Suppressor macrophage treated with lipopolysaccharide for 4 hours (primary cell): ENCODE results near the gene NDOR1.
"Not testable (repeated sequence)": the region's sequence is repeated elsewhere in the genome, so short reads cannot be mapped to it uniquely, and the experiment has no call there.

Source experiments
- DNase-seq: peaks from one replicate; pipeline ENCODE4 v3.0.0-alpha.2; 2020

Gene NDOR1

GRCh38 chr9:137245450-137246421, 40.2 kb downstream of the NDOR1 start:
- no peak for DNase-seq

- DNase-seq, result no peak
Observed at GRCh38 chr9:137247135-137247915, 41.8 kb downstream of the NDOR1 start.

GRCh38 chr9:137247916-137248175, 42.3 kb downstream of the NDOR1 start:
- no peak for DNase-seq

GRCh38 chr9:137250329-137251193, 45.1 kb downstream of the NDOR1 start:
- DNase-seq, result no peak

DNA sequence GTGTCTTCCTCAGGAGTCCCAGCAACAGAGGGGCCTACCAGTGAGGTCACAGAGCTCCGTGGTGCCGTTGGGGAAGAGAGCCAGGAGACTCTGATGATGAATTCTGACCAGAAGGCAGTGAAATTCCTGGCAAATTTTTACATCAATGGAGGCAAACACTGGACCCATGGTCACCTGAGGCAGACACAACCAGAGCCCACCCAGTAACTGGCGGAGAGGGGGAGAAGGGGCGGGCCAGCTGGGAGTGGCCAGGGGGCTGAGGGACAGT, 45.6 kb downstream of the NDOR1 start, which contains the start of gene STPG3:
TSS of gene STPG3 (plus strand) at position 93 of the 268 bp plus-strand sequence. CDS start at position 94, 1 bp downstream.
- DNase-seq, result no peak

GRCh38 chr9:137251490-137252268, 46.2 kb downstream of the NDOR1 start:
- DNase-seq, result no peak

GRCh38 chr9:137252555-137253506, 47.3 kb downstream of the NDOR1 start:
- DNase-seq, result no peak

DNA sequence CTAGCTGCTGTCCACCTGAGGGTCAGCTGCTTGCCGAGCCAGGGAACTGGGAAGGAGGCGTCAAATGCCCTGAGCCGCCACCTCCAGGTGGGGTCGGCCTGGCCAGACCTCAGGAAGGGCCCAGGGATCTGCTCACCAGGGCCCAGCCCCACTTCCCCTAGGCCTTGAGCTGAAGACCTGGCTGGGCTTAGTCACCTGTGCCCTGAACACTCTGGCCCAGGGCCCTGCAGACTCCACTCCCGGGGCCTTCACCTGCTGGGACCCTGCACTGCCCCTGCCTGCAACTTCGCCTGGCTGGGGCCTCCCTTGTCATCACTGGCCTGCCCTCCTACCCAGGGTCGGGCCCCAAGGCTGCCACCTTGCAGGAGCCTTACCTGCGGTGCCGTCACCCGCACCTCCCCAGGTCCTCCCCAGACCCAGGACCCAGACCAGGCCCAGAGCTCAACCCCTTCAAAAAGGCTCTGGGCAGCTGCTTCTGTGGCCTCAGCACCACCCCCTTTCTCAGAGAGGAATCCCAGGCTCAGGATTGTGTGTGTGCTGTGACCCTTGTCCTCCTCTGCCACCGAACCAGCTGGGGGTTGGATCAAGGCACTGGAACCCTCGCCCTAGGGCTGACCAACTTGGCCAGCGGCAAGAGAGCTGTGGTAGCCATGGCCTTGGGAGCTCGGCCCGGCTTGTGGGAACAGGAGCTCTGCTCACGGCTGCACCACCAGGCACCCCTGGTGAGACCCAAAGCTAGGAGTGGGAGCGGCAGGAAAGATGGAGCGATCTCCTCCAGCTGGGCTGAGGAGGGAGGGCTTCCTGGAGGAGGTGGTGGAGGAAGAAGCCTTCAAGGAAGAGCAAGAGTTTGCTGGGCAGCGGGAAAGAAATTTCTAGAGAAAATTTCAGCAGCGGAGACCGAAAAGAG, 48.5 kb downstream of the NDOR1 start:
- no peak for DNase-seq

DNA sequence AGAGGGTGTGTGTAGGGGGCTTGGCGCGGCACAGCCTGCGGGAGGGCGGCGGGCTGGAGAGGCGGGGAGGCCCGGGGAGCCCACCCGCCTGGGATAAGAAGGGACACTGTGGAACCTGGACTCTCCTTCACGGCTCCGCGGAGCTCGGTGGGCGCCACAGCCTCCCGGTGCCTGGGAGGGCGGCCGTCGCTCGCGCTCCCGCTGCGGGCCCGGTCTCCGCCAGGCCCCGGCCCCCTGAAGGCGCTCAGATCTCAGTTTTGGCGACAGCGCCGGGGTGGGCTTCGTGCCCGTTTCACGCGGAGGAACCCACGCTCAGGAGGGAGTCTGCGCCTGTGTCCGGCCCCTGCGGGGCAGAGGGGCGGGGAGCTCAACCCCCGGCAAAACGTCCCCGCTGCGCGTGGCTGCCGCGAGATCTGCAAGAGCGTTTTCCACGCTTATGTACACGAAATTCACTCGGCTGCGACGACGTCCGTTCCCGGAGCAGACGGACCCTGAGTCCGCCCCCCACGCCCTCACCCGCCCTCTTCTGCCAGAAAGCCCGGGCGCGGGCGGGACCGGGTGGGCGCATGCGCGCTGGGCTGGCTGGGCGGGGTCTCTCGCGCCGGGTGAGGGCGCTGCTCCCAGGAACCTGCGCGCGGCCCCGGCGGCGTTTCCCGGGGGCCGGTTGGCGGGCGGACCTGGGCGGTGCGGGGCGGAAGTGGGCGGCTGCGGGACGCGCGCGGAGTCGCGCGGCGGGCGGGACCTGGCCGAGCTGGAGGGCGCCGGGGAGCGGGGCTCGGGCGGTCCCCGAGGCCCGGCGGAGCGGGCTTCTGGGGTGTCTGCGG, 49.3 kb downstream of the NDOR1 start, which contains the start of gene NELFB:
TSS of gene NELFB (plus strand) at position 704 of the 824 bp plus-strand sequence.
- peak; percentile 95 for DNase-seq

DNA sequence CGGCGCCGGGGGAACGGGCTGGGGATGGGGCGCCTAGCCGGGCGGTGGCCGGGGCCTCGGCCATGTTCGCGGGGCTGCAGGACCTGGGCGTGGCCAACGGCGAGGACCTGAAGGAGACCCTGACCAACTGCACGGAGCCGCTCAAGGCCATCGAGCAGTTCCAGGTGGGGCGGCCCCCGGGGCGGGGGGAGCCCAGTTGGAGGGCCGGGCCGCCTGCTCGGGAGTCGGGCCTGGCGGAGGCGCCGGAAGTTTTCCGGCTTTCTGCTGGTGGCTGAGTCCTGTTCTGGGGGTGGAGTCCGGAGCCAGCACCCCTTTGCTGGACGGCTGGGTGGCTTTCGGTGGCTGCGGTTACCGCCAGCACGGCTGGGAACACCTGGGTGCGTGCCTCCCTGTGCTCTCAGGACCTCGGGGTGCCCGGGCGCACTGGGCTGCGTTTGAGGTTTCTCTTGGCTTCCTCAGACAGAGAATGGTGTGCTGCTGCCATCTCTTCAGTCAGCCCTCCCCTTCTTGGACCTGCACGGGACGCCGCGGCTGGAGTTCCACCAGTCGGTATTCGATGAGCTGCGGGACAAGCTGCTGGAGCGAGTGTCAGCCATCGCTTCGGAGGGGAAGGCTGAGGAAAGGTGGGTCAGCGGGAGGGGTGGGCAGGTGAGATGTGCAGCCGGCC, 50.1 kb downstream of the NDOR1 start:
- DNase-seq, result no peak

DNA sequence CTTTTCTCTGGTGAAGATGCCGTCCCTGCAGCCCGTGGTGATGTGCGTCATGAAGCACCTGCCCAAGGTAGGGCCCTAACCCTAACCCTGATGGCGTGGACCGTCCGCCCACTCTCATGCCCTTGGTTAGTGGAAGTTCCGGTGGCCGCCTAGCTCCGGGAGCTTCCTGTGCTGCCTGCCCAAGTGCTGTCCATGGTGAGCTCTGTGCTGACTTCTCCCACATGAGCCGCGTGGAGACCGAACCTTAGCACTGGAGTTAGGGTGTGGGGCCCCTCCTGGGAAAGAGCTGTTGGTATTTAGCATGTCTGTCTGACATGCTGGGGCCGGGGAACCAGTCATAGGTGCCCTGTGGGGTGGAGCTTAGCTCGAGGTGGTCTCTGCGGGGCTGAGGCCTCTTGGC, 50.9 kb downstream of the NDOR1 start:
- no peak for DNase-seq

GRCh38 chr9:137256856-137257255, 51.4 kb downstream of the NDOR1 start:
- DNase-seq, result no peak

- DNase-seq, result not testable (repeated sequence)
Observed at GRCh38 chr9:137262173-137262908, 56.8 kb downstream of the NDOR1 start.

DNA sequence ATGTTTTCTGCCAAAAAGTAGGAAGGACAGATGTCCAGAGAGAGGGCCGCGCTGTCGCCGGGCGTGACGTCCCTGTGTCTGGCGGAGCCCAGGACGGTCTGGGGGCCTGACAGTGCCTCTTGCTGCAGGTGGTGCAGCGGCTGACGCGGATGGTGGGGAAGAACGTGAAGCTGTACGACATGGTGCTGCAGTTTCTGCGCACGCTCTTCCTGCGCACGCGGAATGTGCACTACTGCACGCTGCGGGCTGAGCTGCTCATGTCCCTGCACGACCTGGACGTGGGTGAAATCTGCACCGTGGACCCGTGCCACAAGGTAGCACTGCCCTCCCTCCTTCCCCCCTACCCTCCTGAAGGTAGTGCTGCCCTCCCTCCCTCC, 57.4 kb downstream of the NDOR1 start:
- DNase-seq, result no peak

DNA sequence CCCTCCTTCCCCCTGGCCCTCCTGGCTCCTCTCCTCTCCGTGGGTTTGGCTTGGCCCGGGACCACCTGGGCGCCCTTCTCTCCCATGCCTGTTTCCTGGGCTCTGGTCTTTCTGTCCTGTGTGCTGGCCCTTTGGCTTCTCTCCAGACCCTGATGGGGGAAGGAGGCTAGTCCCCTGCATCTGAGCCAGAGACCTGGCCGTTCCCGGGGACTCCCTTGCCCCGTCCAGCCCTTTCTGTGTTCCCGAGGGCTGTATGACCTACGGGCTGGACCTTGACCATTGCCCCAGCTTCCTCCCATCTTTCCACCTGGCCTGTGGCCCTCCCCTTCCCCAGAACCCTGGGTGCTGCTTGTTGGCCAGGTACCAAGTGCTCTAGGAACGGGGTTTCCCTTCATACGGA, 58.0 kb downstream of the NDOR1 start:
- DNase-seq, result no peak

DNA sequence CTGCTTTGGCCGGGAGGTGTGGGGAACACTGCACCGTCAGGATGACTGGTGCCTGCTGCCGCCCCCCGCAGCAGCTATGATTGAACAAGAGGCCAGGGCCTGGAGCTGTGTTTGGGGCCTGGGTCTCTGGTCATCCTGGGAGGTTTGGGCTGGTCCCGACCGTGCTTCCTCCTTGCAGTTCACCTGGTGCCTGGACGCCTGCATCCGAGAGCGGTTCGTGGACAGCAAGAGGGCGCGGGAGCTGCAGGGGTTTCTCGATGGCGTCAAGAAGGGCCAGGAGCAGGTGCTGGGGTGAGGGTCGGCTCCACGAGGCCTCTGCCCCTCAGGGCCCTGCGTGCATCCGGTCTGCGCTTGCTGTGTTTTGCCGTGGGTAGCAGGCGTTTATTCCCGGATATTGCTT, 58.6 kb downstream of the NDOR1 start:
- no peak for DNase-seq

DNA sequence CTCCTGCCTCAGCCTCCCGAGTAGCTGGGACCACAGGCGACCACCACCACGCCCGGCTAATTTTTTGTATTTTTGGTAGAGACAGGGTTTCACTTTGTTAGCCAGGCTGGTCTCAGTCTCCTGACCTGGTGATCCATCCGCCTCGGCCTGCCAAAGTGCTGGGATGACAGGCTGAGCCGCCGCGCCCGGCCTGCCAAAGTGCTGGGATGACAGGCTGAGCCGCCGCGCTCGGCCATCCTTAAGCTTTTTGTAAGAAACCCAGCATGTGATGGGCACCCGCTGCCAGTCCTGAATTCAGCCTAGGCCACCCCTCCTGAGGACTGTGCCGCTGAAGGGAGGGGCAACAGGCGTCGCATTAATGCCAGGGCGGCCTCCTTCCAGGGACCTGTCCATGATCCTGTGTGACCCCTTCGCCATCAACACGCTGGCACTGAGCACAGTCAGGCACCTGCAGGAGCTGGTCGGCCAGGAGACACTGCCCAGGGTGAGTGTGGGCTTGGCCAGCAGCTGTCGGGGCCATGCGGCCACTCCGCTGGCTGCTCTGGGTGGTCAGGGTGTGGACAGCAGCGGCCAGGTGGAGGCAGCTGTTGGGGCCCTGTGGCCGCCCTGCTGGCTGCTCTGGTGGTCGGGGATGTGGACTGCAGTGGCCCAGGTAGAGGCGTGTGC, 60.1 kb downstream of the NDOR1 start:
- DNase-seq, result no peak
